Amniotic epithelial cell (primary cell): ENCODE data around the gene NLRP9.

Experiments
- DNase-seq: peaks from one replicate; pipeline ENCODE4 v3.0.0-alpha.2; 2010; ENCODE audit warnings: low read depth

NLRP9 gene

DNA sequence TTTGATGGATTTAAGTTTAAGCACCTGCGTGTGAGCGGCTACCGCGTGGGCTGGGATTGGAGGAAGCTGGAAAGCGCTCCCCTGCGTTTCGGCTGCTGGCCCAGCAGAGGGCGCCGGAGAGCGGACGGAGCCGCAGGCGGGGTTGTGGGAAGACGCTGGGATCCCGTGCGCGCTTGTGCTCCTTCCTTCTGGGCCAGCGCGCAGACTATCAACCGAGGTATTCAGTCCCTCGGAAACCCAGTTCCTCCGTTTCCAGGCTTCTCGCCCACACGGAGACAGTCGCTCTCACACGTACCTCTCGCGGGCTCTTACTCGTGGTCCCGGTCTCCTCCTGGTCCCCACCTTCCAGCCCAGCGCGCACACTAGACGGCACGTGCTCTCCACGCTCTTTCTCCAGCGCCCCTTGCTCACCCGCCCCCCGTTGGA is 34.4 kb downstream of the NLRP9 start:
- peak; percentile 12 for DNase-seq

DNA sequence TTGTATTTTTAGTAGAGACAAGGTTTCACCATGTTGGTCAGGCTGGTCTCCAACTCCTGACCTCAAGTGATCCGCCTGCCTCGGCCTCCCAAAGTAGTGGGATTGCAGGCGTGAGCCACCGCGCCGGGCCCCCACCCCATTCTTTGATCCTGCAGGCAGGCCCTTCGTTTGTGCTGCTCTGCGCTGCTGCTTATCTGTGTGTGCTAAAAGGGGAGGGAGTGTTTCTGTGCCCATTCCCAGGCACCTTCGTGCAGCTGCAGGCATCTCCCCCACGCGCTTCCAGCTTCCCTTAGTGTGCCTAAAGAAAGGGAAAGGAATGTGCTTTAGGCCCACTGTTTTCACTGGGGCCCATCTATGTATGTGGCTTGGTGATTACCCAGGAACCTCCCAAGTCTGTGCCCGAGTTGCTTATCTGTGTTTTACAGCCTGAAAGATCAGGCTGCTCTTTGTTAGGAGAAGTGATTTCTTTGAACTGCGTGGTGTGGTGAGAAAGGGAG is 36.0 kb downstream of the NLRP9 start:
- peak; percentile 65 for DNase-seq

DNA sequence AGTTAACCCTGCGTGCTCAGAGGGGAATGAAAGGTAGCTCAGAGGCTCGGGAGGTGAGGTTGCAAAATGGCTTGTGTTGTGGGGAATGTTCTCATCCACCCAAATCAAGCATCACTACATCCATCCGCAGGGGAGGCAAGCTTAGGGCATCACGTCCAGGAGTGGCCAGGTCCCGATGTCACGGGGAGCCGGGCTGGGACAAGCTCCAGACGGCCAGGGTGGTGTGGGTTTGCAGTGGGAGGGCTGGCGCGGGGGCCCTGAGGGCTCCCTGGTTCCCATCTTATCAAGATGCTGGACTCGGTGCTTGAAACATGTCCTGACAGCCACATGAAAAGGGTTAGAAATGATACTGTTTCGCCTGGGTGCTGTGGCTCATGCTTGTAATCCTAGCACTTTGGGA is 37.4 kb downstream of the NLRP9 start:
- DNase-seq, result no peak

DNA sequence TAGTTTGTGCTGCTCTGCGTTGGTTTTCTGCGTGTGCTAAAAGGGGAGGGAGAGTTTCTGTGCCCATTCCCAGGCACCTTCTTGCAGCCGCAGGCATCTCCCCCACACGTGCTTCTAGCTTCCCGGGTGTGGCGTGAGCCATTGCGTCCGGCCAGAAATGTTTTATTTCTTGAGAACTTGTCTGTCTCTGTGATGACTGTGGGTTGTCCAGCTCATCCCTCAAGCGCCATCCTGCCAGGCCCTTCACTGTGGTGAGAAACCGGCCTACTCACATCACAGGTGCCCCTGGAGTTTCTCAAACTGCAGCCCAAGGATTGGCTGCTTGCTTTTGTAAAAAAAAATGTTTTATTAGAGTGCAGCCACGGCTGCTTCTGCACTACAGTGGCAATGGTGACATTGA is 39.0 kb downstream of the NLRP9 start:
- peak; percentile 37 for DNase-seq

DNA sequence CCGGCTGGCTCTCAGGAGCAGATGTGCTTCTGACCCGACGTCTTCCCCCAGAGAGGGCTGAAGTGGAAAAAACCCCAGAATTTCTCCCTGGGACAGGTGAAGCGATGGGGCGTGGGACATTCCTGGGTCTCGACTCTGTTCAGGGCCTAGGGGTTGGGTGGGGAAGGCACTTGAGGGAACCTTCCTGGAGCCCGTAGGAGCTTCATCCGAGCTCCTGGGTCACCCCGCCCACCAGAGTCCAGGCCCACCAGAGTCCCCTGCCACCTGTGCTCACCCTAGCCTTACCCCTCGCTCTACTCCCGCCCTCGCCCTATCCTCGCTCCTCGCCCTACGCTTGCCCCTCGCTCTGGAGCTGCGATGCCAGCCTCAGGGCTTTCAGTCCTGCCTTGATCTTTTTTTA is 39.9 kb downstream of the NLRP9 start:
- no peak for DNase-seq

DNA sequence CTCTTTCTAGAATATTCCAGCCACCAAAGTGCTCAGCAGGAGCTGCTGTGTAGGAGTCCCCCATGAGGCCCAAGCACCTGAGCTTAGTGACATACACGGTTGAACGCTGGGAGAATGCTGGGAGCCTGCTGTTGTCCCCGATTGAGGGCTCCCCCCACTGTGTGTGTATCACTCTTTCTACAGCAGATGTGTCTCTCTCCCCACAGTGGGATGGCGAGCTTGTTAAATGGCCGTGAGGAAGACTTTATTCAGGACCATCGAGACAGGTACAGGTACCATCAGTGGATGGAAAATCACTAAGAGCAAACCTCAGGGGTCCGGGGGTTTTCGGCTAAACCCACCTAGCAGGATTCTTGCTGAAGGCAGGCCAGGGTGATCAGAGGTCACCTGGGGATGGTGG is 40.5 kb downstream of the NLRP9 start:
- no peak for DNase-seq

DNA sequence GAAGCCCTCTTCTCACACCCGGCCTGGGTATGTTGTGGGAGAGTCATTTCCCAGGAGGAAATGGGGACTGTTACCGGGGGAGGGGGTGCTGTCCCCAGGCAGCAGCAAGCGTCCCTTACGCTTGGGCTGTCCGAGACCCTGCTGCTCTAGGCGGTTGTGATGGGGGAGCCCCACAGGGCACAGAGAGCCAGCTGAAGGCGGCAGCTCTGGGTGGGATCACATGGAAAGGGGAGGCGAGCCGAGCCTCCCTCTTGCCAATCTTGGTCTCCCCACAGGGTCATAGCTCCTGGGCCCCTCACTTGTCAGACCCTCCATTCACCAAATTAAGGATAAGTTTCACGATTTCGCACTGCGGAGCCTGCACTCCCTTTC is 41.1 kb downstream of the NLRP9 start:
- DNase-seq, result no peak

DNA sequence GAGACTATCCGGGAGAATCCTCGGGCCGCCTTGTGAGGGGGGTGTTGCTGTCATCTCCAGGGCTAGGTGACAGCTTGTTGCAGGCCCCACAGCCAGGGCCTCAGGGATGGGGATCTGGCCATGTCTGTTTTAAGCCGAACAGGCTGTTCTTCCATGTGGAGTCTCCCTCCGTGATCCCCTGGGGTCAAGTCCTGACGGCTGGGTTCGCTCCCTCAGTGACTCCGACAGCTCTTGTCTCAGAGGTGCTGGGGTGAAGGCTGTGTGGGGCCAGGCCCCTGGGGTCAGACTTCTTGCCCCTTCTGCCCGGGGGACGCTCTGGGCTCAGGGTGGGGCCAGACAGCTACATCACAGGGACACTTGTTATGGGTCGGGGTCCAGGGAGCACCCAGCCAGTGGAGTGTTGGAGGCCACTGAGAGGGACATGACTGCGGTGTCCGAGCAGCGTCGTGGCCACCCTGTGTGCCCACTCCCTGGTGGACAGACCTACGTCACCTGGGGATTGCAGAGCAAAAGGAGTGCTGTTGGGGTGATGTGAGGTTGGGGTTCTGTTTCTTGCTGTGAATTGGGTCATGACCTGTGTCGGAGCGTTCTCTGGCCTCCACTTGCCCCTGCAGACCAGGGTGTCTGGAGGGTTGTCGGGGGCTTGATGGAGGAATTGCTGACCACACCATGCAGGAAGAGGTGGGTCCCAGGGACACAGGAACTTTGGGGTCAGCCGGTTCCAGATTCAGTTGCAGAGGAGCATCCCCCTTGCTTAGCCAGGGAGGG is 41.7 kb downstream of the NLRP9 start:
- DNase-seq, result no peak

DNA sequence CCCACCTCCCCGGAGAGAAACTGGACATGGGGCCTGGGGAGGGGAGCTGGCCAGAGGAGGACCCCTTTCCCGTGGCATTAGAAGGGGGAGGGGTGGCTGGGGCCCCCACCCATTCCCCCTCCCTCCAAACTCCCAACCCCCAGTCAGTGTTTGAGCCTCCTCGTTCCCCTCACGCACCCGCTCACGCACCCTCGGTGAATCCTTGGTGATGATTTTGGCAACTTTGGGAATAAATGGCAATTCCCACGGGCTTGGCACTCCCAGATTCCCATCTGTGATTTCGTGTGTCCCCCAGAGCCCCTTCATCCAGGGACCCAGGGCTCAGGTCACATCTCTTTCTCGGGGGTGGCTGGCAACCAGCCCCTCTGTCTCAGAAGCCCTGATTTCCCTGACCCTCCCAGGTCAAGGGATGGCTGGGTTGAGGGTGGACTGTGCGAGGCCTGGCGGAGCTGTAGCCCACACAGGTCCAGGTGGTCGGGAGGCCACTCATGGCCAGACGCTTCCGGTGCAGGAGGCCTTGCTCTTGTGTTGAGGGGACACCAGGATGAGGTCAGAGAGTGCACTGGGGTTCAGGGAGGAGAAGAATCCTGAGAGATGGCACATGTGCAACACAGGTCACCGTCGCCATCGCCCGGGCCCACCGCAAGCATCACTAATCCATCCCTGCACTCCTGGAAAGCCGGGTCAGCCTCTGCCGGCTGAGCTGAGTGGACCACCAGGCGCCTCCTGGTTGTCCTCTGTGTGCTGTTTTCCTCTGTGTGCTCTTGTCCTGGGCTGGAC is 42.5 kb downstream of the NLRP9 start:
- DNase-seq, result no peak

DNA sequence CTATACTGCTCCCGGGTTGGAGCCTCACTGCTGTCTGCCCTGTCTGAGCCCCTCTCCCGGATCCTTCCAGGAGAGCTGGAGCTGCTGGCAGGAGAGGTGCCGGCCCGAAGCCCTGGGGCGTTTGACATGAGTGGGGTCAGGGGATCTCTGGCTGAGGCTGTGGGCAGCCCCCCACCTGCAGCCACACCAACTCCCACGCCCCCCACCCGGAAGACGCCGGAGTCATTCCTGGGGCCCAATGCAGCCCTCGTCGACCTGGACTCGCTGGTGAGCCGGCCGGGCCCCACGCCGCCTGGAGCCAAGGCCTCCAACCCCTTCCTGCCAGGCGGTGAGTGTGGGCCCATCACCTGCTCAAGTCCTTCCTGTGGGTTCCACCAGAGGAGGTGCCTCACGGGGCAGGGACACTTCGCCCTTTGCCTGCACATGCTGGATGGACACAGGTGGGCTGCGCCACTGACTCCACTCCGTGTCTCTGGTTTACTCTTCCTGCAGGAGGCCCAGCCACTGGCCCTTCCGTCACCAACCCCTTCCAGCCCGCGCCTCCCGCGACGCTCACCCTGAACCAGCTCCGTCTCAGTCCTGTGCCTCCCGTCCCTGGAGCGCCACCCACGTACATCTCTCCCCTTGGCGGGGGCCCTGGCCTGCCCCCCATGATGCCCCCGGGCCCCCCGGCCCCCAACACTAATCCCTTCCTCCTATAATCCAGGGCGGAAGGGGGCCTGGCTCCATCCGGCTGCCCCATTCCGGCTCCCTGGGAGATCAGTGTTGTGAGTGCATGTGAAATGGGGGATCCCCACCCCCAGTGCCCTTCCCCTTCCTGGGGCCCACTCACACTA is 43.3 kb downstream of the NLRP9 start:
- DNase-seq, result no peak

DNA sequence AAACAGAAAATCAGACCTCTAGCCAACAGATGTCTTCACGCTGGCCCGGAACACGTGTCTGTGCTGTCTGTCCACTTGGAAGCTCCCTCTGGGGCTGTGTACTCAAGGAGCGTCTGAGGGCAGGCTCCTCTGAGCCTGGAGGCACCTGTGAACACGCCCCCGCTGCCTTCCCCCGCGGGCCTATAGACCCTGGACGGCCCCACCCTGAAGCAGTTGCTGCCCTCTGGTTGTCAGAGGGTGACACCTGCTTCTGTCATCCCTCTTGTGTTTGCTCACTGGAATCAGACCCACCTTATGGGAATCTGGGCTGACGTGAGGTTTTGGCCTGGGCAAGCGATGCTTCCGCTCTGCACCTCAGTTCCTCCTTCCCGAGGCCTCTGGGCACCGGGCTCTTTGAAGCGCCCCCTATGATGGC is 44.0 kb downstream of the NLRP9 start:
- DNase-seq, result no peak

DNA sequence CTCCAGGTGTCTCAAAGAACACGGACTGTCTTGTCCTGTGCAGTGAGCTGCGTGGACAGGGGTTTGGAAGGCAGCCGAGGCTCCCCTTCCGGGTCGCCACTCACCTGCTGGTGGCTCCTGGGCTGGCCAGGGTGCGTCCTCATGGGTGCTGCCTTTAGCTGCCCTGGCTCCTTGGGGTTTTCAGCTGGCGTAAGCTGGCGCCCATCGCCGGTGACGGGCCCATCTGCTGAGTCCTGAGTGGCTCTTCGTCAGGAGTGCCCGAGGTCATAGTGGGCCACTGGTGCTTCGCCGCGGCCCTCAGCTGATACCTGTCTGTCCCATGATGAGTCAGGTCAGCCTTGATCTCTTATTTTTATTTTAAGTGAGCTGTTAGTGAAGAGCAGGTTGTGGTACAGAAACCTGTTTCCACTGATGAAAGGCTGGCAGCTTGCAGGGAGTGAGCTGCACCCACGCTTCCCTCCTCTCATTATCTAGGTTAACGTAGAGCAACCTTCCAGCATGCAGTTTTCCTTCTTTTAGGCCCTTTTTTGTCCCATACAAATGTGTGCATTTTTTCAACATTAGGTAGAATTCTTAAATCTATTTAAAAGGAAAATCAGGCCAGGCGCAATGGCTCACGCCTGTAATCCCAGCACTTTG is 44.7 kb downstream of the NLRP9 start:
- DNase-seq, result no peak

DNA sequence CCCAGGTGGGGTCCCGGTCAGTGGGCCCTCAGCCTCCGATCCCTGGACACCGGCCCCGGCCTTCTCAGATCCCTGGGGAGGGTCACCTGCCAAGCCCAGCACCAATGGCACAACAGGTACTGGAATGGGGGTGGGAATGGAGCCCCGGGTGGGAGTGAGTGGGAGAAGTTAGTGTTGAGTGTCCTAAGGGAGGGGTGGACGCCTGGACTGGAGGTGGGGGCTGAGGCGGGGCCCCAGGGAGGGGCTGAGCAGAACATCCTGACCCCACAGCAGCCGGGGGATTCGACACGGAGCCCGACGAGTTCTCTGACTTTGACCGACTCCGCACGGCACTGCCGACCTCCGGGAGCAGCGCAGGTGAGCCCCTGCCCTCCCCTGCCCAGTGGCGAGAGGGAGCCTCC is 45.5 kb downstream of the NLRP9 start:
- DNase-seq, result no peak

DNA sequence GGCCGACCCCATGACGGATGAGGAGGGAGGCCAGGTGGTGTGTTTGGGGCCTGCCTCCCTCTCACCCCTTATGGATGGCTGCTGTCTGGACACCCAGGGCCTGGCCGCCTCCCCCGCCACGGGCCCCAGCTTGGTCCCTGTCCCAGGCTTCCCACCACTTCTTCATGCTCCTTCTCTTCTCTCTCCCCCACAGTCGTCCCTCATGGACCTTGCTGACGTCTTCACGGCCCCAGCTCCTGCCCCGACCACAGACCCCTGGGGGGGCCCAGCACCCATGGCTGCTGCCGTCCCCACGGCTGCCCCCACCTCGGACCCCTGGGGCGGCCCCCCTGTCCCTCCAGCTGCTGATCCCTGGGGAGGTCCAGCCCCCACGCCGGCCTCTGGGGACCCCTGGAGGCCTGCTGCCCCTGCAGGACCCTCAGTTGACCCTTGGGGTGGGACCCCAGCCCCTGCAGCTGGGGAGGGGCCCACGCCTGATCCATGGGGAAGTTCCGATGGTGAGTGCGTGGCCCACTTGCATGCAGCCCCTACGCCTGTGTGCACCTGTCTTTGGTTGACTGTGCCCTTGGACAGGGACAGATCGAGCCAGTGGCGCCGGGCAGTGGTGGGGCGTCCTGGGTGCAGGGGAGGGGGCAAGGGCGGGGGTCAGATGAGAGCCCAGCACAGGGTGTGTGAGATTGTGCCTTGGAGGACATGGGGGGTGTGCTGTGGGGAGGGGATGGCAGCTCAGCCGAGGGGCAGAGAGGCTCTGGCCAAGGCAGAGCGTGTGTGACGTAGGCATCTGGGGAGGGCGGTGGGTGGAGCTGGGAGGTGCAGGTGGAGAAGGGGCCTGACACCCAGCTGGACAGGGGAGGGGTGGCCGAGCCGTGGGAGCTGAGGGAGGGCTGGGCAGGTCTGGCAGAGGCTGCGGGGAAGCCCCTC is 46.4 kb downstream of the NLRP9 start:
- no peak for DNase-seq

DNA sequence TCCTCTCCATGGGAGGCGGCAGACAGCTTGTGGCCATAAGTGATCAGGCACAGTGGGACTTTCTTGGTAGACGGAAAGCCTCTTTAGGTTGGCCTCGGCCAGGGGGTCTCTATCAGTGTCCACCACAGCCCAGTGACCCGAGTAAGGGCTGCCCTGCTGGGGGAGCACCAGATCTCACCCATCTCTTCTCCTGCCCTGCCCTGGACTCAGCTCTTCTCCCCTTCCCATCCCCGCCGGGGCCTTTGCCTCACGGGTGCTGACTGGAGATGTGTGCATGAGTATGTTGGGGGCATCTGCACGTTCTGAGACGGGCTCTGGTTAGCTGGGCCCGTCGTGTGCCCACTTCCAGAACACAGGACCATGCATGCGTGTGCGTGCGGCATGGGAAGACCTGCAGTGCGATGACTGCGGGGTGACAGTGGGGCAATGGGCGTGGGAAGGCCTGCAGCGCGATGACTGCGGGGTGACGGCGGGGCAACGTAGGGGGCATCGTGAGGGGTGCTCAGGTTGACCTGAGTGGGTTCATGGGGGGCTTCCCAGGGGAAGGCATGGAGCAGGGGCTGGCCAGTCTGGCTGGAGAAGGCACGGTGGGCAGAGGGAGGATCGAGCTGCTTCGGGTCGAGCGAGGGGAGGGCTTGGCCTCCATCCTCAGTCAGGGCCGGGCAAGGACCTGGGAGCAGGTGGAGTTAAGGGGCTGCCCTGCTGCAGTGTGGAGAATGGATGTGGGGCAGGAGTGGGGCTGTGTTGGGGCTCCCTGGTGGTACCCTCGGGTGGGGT is 47.2 kb downstream of the NLRP9 start:
- no peak for DNase-seq

DNA sequence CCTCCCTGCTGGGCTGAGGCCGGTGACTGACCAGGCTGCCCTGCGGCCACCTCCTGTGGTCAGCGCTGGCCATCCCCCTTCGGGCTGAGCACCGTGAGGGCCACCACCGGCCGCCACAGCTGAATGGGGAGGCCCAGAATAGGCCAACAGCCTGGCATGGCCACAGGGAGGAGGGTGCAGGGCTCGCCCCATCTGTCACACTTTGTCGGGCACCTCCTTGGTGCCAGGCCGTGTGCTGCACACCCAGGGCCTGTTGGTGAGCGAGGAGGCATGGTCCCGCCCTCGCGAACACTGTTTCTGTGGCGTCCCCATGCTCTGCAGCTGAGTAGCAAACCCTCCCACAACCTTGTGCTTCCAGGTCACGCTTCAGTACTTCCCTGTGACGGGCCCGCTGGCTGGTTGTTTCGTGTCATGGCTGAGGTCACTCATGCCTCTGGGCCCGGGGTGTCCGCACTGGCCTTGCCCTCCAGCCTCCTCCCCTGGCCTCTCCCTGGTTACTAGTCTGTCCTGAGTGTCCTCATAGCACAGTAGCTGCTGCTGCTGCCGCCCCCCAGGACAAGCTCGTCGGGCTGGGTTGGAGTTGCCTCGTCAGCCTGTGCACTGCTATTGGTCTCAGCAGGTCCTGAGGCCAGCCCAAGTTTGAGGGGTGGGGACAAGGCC is 48.0 kb downstream of the NLRP9 start:
- DNase-seq, result no peak

DNA sequence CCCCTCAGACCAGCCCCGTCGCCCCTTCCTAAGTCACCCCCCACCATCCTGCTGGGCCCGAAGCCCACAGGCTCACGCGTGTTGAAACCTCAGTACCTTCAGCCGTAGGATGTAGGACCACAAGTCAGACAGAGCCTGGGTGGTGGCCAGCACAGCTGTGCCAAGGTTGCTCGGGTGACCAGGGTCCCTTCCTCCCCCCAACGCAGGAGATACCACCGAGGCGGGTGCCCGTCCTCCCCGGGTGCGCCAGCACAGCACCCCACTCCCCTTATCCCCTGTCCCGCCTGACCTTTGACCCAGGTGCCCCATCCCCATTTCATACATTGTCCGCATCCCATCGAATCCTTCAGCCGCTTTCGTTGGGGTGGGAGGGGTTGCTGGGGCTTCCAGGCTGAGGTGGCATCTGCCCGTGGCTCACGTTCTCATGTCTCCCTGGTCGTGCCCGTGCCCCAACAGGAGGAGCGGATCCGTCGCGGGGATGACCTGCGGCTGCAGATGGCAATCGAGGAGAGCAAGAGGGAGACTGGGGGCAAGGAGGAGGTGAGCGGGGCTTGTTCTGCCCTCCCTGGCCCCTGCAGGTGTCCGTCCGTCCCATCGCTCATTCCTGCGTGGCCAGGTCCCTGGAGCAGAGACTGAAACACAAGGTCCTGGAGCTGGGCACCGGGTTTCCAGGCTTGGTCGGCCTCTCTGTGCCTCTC is 48.6 kb downstream of the NLRP9 start:
- DNase-seq, result no peak

DNA sequence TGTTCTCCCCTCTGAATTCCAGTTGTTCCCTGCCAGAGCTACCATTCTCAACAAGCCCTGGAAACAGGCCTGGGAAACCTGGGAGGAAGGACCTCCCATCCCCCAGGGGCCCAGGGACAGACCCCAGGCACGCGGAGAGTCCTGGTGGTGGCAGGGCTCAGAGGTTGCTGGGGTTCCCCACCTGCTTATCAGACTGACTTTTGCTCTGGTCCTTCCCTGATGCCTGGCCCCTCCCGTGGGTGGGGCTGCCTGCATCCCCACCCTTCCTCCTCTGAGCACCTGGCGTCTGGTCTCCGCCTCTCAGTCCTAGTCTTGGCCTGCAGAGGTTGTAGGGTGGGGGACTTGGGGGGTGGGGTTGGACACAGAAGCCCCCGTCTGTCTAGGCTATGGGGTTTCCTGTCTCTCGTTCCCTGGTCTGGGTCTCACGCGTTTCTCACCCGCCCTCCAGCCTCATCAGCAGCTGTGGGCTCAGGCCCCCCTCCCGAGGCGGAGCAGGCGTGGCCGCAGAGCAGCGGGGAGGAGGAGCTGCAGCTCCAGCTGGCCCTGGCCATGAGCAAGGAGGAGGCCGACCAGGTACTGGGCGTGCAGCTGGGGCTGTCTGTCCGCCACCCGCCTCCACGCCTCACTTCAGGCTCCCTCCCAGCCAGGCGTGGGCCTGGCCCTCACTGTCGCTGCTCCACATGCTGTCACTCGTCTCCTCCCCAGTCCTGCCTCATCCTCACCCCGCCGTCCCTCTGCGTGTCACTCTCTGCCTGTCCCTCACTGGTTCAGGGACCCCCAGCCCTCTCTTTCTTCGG is 49.6 kb downstream of the NLRP9 start:
- no peak for DNase-seq
